ENCODE data around the gene SAT1.

SAT1 gene

DNA sequence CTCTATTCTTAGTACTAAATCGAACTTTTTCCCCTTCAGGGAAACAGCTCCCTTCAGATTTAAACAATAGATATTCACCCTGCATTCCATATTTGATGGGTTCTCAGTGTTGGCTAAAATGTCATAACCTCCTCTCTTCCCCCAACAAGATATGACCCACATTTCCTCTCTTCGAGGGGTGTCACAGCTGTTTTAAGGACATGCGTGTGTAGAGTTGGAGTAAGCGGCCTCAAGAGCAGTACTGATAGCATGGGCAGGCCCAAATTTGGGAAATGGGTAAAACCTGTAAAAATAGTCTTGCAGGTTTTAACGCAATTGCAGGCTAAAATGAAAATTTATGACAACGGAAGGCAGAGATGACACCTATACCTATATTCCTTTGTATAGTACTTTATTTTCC is 28.7 kb downstream of the SAT1 start:
- DNase-seq, result no peak

- no peak for DNase-seq
Measured at GRCh38 chrX:23813808-23814207, 30.8 kb downstream of the SAT1 start.

DNA sequence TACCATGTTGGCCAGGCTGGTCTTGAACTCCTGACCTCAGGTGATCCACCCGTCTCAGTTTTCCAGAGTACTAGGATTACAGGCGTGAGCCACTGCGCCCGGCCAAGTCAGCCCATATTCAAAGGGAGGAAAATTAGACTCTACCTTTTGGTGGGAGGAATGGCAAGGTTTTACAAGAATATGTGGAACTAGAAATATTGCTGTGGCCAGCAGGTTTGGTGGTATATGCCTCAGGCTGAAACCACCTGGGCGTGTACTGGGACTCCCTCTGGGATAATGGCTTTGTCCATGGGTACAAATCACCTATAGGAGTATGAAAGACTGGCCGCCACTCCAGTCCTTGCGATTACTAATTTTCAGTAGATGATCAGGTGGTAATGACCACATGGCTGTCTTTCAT is 32.4 kb downstream of the SAT1 start:
- no peak for DNase-seq

- DNase-seq, result no peak
Measured at GRCh38 chrX:23816179-23816578, 33.2 kb downstream of the SAT1 start.

GRCh38 chrX:23817979-23818336 is 35.0 kb downstream of the SAT1 start:
- DNase-seq, result no peak

DNA sequence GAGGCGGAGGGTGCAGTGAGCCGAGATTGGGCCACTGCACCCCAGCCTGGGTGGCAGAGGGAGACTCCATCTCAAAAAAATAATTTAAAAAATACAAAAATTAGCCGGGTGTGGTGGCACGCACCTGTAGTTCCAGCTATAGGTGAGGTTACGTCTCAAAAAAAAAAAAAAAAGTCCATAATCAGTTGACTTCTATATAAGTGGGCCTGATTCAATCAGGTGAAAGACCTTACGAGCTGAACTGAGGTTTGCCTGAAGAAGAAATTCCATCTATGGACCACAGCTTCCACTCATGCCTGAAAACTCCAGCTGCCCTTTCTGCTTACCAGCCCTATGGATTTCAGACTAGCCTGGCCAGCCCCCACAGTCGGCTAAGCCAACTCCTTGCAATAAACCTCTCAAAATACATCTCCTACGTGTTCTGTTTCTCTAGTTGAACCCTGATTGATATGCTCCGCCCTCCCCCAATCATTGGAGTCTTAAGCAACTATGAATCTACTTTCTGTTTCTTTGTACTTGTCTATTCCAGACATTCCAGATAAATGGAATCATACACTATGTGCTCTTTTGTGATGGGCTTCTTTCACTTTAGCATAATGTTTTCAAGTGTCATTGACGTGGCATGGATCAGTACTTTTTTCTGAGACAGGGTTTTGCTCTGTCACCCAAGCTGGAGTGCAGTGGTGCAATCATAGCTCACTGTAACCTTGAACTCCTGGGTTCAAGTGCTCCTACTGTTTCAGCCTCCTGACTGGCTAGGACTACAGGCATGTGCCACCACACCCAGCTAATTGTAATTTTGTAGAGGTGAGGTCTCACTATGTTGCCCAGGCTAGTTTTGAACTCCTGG is 36.6 kb downstream of the SAT1 start:
- no peak for DNase-seq

DNA sequence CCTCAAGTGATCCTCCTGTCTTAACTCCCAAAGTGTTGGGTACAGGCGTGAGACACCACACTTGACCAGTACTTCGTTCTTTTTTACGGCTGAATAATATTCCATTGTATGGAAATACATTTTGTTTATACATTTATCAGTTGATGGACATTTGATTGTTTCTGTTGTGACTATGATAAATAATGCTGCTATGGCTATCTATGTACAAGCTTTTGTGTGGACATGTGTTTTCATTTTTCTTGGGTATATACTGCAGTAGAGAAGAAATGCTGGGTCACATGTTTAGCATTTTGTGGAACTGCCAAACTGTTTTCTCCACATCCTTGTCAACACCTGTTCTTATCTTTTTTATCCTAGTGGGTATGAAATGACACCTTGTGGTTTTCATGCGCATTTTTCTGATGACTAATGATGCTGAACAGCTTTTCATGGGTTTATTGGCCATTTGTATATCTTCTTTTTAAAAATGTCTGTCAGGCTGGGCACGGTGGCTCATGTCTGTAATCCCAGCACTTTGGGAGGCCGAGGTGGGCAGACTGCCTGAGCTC is 37.3 kb downstream of the SAT1 start:
- no peak for DNase-seq

- no peak for DNase-seq
Measured at GRCh38 chrX:23821847-23822246, 38.9 kb downstream of the SAT1 start.

GRCh38 chrX:23822397-23822796 is 39.4 kb downstream of the SAT1 start:
- DNase-seq, result no peak

GRCh38 chrX:23822841-23823240 is 39.9 kb downstream of the SAT1 start:
- no peak for DNase-seq

DNA sequence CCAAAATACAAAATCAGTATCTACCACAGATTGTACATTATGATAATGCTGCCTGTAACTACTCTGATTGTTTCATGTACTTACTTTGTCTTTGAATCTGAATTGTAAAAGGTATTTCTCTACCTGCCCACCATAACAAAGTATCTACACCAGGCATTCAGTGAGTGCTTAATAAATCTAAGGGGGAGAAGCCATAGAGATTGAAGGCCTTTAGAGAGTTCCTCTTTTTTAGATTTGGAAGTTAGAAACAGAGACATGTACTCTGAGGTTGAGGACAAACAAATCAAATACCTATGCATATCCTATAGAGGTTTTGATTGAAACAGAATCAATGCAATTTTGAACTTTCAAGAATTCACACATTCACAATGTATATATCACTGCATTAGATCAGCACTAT is 42.7 kb downstream of the SAT1 start:
- no peak for DNase-seq

GRCh38 chrX:23826216-23826615 is 43.2 kb downstream of the SAT1 start:
- DNase-seq, result no peak

DNA sequence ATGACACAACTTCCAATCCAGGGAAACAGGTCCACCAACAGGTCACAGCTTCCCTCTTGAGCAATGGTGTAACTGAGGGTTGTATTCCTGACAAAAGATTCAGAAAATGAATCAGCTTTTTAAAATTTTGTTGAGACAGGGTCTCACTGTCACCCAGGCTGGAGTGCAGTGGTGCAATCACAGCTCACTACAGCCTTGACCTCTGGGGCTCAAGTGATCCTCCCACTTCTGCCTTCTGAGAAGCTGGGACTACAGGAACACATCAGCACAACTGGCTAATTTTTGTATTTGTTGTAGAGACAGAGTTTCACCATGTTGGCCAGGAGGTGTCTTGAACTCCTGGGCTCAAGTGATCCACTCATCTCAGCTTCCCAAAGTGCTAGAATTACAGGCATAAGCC is 43.7 kb downstream of the SAT1 start:
- no peak for DNase-seq

GRCh38 chrX:23828881-23829280 is 45.9 kb downstream of the SAT1 start:
- no peak for DNase-seq

- DNase-seq, result no peak
Measured at GRCh38 chrX:23832721-23833120, 49.7 kb downstream of the SAT1 start.
